A673 (cell line): ENCODE measurements around the gene RPTOR. TPM values are rescaled to one million over a fixed set of nuclear protein-coding genes. Genes with fewer than 3 reads are reported as not detected.

Experiments used
- BruUV-seq: library from RNA; stranded (reverse); fragments of 400-500 nt; replicated peaks from 2 replicates; lab custom pipeline; 2021; lab: Mats Ljungman, UMichigan
- CTCF ChIA-PET: fragments of 300-600 bp; sonication (Branson Sonifier 250); formaldehyde crosslinking; loops from one replicate; lab custom pipeline; 2022; ENCODE audit warnings: antibody characterized with exemption; lab: Charles Lee
- POLR2A ChIA-PET: fragments of 300-600 bp; sonication (Branson Sonifier 250); formaldehyde crosslinking; loops from one replicate; lab custom pipeline; 2022; ENCODE audit warnings: antibody characterized with exemption; ENCODE audit not compliant: low non-redundant PET; lab: Charles Lee
- DNase-seq: peaks from one replicate; pipeline ENCODE4 v3.0.0-alpha.2; 2015; ENCODE audit warnings: low spot score
- H3K27ac ChIP-seq: fragments of 200-600 bp; sonication (generic); 2 replicates; pipeline ENCODE4 v1.5.1; 2016; ENCODE audit warnings: mixed run types, low read depth, mild to moderate bottlenecking, mixed read lengths, antibody characterized with exemption, low read length; ENCODE audit not compliant: poor library complexity, severe bottlenecking
- H3K27me3 ChIP-seq: fragments of 200-600 bp; sonication (generic); replicated peaks from 2 replicates; pipeline ENCODE4 v1.6.1; 2017; ENCODE audit warnings: mixed run types, low read depth, mild to moderate bottlenecking, mixed read lengths, antibody characterized with exemption, low read length; ENCODE audit not compliant: insufficient read depth, poor library complexity
- H3K36me3 ChIP-seq: fragments of 200-600 bp; sonication (generic); 2 replicates; pipeline ENCODE4 v1.6.1; 2016; ENCODE audit warnings: mixed run types, mild to moderate bottlenecking, mixed read lengths, antibody characterized with exemption, low read length; ENCODE audit not compliant: insufficient read depth, poor library complexity, severe bottlenecking
- H3K4me1 ChIP-seq: fragments of 200-600 bp; sonication (generic); 2 replicates; pipeline ENCODE4 v1.6.1; 2017; ENCODE audit warnings: mixed run types, mild to moderate bottlenecking, mixed read lengths, antibody characterized with exemption, low read length; ENCODE audit not compliant: insufficient read depth, poor library complexity, severe bottlenecking
- H3K4me3 ChIP-seq: fragments of 200-600 bp; sonication (generic); 2 replicates; pipeline ENCODE4 v1.5.1; 2016; ENCODE audit warnings: low read depth, mixed run types, mild to moderate bottlenecking, mixed read lengths, low read length; ENCODE audit not compliant: poor library complexity, severe bottlenecking
- H3K9me3 ChIP-seq: fragments of 200-600 bp; sonication (generic); 2 replicates; pipeline ENCODE4 v1.6.1; 2016; ENCODE audit warnings: mixed run types, low read depth, mild to moderate bottlenecking, mixed read lengths, antibody characterized with exemption, low read length; ENCODE audit not compliant: poor library complexity, severe bottlenecking
- CTCF ChIP-seq: fragments of 300-800, 200-600 bp; sonication (generic); conservative IDR thresholded peaks from 2 replicates; pipeline ENCODE4 v1.5.1; 2017; ENCODE audit warnings: low read depth, mild to moderate bottlenecking, antibody characterized with exemption, low read length, moderate library complexity, mixed read lengths
- EZH2 ChIP-seq: fragments of 200-600 bp; sonication (generic); IDR thresholded peaks from 2 replicates; pipeline ENCODE4 v1.6.1; 2017; ENCODE audit warnings: borderline replicate concordance, low read depth, mild to moderate bottlenecking, mixed read lengths, antibody characterized with exemption, low read length; ENCODE audit not compliant: poor library complexity, severe bottlenecking
- intact Hi-C: fragments of 100-400 bp; cut with micrococcal nuclease; formaldehyde crosslinking; loops from one replicate; pipeline ENCODE4 v1.10.0; 2022; ENCODE audit not compliant: unreplicated experiment
- total RNA-seq: library from RNA; stranded (reverse); gene quantifications from 2 replicates; pipeline ENCODE4 v1.2.3, GENCODE V29; 2021

Gene RPTOR
- total RNA-seq, 1 experiment from 2014 or later: 55.2 TPM

GRCh38 chr17:80902197-80902962, 357.7 kb downstream of the RPTOR start:
- Histone ChIP-seq H3K4me3 (no peak overlapping the region), H3K27me3 (no peaks in the 10 kb centered on the region), H3K27ac (no peak overlapping the region), H3K4me1 (no peaks in the 10 kb centered on the region), H3K9me3 (no peaks in the 10 kb centered on the region), H3K36me3 (no peaks in the 10 kb centered on the region)
- TF ChIP-seq EZH2: no peak
- no peak for TF ChIP-seq CTCF
- no TSS peak for BruUV-seq
- intact Hi-C loops: loop anchor here (5.0 kb wide), 1 partner anchor 475 kb away; no protein-coding TSS in a partner anchor
- ChIA-PET POLR2A (no interaction called here), CTCF (no interaction called here)
- DNase-seq: no peak

GRCh38 chr17:80902963-80903611, 358.4 kb downstream of the RPTOR start:
- TF ChIP-seq CTCF: no peak
- TF ChIP-seq EZH2: no peak
- Histone ChIP-seq H3K4me1 (no peaks in the 10 kb centered on the region), H3K27me3 (no peaks in the 10 kb centered on the region), H3K27ac (no peak overlapping the region), H3K4me3 (no peak overlapping the region), H3K9me3 (no peaks in the 10 kb centered on the region), H3K36me3 (no peaks in the 10 kb centered on the region)
- no peak for DNase-seq
- ChIA-PET POLR2A (interaction anchor here (0.6 kb wide), 1 partner anchor 1025 kb away, joined by 5 read pairs; no protein-coding TSS in a partner anchor), CTCF (no interaction called here)
- no TSS peak for BruUV-seq
- intact Hi-C loops: loop anchor here (5.0 kb wide), 1 partner anchor 476 kb away; no protein-coding TSS in a partner anchor

GRCh38 chr17:80904036-80904753, 359.6 kb downstream of the RPTOR start:
- TF ChIP-seq EZH2 (no peak), CTCF (no peak)
- BruUV-seq: no TSS peak
- ChIA-PET CTCF (no interaction called here), POLR2A (no interaction called here)
- Histone ChIP-seq H3K9me3 (no peaks in the 10 kb centered on the region), H3K4me3 (no peak overlapping the region), H3K36me3 (no peaks in the 10 kb centered on the region), H3K27me3 (no peaks in the 10 kb centered on the region), H3K27ac (no peak overlapping the region), H3K4me1 (no peaks in the 10 kb centered on the region)
- intact Hi-C loops: loop anchor here (5.0 kb wide), 1 partner anchor 477 kb away; no protein-coding TSS in a partner anchor
- DNase-seq: no peak
